GM12892 (cell line): ENCODE data around the gene BRSK2.

Experiments used
- DNase-seq: peaks from one replicate; pipeline ENCODE4 v3.0.0; 2011; ENCODE audit not compliant: insufficient read length
- FAIRE-seq: peaks from 2 replicates; lab custom pipeline; 2011; peaks lifted over from hg19 to GRCh38; lab: Jason Lieb, UNC
- POLR2A ChIP-seq: IDR thresholded peaks from 2 replicates; pipeline ENCODE4 v1.6.1; 2011; ENCODE audit warnings: low read depth, low read length, control low read depth
- POLR2AphosphoS5 ChIP-seq: IDR thresholded peaks from 2 replicates; pipeline ENCODE4 v1.6.1; 2011; ENCODE audit warnings: low read depth, low read length, control low read depth
- TAF1 ChIP-seq: IDR thresholded peaks from 2 replicates; pipeline ENCODE4 v1.6.1; 2011; ENCODE audit warnings: low read depth, mild to moderate bottlenecking, control low read depth, low read length, borderline replicate concordance

Gene BRSK2

DNA sequence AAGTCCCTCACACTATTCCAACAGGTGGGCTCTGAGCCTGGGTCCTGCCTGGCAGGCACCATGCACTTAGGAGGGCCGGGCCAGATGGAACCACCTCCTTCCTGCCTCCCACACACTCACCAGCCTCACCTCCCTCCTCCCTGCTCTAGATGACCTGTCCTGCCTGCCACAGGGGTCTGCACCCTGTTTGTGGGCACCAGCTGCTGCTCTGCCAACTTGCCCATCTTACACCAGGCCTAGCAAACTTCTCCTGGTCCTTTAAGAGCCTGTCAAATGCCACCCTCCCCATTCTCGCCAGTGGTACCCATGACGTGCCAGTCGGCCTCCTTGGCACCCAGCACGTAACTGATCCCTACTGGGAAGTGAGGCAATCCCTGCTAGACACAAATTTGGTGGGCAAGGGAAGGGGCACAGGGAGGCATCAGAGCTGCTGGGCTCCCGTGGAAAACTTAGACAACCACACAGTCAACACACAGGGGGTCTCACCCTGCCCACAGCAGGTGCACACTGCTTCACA, 93.8 kb downstream of the BRSK2 start:
- DNase-seq = no peak
- no peak for TF ChIP-seq TAF1
- FAIRE-seq = no peak

DNA sequence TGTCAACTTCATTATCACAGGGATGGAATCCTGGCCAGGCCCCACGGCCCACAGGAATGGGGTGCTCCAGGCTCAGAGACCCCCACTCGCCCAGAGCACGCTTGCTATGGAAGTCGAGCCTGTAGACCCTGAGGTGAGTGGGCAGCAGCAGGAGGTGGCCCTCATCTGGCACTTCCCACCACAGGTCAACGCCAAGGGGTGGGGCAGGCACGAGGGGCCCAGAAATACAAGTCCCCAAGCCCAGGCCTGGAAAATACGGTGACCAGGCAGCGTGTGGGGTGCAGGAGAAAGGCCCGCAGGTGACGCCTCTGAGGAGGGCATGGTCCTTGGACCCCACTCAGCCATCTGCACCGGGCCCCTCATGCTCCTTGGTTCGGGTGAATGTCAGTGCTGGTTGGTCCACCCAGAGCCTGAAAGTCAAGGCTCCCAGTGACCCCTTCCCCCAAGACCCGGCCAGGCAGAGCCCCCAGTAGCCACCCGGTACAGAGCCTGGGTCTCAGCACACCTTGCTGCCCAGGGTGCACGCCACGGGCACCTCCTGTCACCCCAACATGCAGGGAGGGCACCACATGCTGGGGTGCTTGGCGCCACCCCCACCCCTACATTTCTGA, 94.4 kb downstream of the BRSK2 start:
- FAIRE-seq (no peak), DNase-seq (no peak)
- TF ChIP-seq TAF1 (no peak), POLR2A (no peak), POLR2AphosphoS5 (no peak)

DNA sequence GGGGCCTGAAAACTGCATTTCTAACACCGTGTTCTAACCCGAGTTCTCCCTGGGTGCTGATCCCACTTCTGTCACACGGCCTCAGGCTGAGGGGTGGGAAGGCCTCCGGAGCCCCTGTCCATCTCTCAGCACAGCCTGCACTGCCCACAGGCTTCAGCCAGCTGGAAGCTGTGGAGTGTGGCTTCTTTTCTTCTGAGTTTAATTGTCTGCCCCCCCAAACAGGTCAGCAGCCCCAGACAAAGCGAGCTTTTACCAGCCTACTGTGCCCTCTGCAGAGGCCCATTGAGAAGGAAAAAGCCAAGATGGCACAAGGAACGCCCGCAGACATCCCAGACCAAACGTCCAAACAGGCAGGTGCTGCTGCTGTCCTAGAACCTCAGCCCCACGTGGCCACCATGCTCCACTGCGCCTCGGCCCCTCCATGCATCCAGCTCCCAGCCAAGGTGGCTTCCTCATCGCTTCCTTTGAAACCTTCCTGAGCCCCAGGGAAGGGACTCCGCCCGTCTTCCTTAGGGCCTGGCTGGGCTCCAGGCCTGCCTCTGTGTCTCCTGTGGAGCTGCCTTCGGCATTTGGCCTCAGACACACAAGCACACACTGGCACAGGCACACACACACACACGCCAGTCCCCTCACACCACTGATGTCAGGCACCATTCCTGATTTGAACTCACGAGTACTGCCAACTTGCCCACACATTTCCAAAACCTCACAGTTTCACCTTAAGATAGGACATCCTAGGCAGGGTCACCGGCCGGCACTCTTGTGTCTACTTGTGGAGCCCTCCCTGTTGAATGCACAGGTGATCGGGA, 95.2 kb downstream of the BRSK2 start:
- no peak for TF ChIP-seq POLR2A
- TF ChIP-seq TAF1 = no peak
- no peak for TF ChIP-seq POLR2AphosphoS5
- FAIRE-seq = no peak
- no peak for DNase-seq

DNA sequence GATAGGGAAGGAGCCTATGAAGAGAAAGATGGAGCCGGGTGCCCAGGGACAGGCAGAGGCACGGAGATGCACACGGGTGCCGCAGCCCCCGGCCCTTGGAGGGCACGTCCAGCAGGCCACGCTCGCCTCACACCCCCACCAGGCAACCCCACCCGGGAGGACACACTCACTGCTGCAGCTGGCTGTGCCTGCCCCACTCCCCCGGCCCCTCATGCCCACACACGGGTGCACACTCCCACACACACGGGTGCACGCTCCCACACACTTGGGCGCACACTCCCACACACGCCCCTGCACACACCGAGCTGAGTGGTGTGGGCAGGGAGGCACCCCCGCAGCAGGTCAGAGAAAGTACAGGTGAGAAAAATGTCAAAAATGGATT, 95.8 kb downstream of the BRSK2 start:
- TF ChIP-seq TAF1 (no peak), POLR2A (no peak), POLR2AphosphoS5 (no peak)
- no peak for FAIRE-seq
- no peak for DNase-seq

DNA sequence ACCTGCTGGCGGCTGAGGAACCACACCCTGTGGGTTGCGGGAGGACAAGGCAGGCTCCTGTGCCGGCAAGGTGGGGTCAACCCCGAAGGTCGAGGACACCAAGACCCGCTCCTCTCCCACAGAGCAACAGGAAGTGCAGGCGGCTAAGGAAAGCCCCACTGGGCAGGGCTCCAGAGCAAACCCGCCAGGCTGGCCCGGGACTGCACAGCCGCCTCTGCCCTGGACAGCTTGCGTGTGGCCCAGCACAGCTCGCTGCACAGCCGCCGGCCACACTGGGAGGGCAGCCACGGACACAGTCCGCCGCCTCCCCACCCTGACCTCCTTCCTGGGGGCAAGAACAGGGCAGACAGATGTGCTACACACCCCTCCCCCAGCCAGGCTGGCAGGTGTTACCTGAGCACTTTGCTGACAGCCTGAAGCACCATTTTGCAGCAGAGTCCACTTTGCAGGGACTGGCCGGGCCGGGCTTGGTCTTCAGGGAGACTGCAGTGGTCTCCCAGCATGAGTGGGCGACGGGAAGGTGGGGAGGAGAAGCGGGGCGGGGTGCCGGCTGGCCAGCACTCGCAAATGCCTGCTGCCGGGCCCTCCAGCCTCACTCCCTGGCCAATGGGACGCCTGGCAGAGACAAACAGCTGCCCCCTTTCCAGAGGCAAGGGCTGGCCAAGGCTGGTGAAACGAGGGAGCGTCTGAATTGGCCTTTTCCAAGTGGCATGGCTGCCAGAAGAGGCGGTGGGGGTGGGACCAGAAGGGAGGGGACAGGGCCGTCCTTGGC, 96.5 kb downstream of the BRSK2 start, which contains the start of gene MOB2:
MOB2 (minus strand) TSS at position 726 of the 772 bp plus-strand sequence; CDS start at position 503, 223 bp downstream.
- TF ChIP-seq POLR2AphosphoS5 (no peak), TAF1 (no peak)
- FAIRE-seq = no peak
- DNase-seq = no peak

DNA sequence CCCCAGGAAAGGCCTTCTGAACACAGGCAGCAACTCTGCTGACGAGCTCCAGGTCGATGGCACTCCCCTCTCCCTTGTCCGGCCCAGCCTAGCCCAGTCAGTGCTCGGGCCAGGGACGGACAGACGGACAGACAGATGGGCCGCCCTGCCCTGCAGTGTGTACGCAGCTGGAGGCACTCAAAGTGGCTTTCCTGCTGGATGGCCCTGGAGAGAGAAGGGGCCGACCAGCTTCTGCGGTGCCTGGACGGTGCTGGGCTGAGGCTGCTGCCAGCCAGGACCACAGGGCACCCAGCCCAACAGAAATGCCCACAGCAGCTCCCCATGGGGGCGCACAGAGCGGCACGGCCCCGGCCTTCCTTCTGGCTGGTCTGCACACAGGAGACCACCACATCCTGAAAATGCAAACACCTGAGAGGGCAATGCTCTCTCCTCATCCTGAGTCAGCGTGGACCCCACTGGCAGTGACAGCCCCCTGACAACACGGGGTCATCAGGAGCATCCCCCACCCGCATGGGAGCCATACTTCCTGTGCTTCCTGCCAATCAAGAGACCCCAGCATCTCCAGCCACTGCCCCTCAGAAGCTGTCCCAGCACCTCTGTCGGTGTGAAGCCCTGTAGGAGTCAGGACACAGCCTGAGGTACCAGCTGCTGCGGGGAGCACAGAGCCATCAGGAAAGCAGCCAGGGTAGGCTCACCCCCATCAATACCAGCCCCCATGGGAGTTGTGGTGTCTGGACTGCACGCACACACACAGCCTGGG, 97.5 kb downstream of the BRSK2 start:
- DNase-seq (no peak), FAIRE-seq (no peak)
- TF ChIP-seq TAF1 = no peak
- TF ChIP-seq POLR2AphosphoS5 = no peak
- no peak for TF ChIP-seq POLR2A

DNA sequence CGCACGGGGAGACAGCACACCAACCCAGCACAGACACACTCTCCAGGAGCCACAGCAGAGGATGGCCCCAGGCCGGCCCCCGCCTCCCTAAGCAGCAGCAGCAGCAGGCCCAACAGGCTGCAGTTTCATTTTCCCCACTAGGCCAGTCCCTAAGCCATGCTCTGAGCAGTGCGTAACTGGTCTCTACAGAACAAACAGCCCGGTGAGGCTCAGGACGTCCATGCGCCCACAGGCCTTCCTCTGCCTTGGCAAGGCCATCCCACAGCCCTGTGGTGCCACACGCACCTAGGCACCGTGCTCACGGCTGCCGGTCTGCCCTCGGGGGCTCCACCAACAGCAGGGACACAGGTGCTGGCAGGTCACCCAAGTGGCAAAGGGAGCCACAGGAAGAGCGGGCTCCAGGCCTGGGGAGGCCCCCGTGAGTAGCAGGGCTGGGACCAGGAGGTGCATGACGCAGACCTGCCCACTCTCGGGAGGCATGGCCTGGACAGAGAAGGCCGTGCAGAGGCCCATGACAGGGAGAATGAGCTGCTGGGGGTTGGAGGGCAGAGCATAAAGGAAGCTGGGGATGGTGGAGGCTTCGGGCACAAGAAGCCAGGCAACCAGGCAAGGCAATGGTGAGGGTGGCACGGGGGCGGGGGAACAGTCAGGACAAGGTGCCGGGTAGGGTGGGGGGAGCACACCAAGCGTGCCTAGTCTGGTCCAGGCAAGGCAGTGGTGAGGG, 98.3 kb downstream of the BRSK2 start:
- no peak for DNase-seq
- FAIRE-seq = no peak
- no peak for TF ChIP-seq POLR2A
- TF ChIP-seq POLR2AphosphoS5 = no peak
- no peak for TF ChIP-seq TAF1

DNA sequence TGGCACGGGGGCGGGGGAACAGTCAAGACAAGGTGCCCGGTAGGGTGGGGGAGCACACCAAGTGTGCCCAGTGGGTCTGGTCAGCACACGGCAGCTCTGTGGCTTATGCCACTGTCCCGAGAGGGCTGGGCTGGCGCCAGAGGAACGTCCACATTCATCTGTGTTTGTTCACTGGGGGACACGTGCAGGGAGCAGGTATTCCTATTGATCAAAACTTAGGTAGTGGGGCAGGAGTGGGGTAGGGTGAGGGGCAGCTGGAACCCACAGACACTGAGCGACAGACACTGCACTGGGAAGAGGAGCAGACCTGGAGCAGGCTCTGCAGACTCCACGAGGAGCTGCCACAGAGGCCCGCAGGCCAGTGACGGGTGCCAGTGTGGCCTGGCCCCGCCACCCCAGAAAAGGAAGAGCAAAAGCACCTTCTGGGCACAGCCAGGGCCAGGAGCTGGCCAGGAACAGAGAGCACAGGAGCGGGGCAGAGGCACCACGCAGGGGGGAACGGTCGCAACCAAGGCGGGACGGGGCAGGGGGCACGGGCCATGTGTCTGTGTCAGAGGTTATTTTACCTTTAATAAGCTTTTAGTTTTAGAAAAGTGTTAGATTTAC, 98.9 kb downstream of the BRSK2 start:
- TF ChIP-seq POLR2AphosphoS5 = no peak
- no peak for TF ChIP-seq TAF1
- TF ChIP-seq POLR2A = no peak
- FAIRE-seq = no peak

DNA sequence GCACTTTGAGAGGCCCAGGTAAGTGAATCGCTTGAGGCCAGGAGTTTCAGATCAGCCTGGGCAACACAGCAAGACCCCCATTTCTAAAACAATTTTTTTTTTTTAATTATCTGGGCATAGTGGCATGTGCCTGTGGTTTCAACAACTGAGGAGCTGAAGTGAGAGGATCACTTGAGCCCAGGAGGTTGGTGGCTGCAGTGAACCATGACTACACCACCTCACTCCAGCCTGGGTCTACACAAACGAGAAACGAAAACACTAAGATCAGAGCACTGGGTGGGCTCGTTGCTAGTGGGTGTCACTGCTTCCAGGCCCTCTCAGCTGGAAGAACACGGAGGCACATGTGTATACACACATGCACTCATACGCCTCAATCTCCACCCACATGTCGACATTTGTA, 100.9 kb downstream of the BRSK2 start:
- TF ChIP-seq POLR2AphosphoS5 = no peak
- TF ChIP-seq POLR2A = no peak
- no peak for TF ChIP-seq TAF1
- DNase-seq = no peak
- no peak for FAIRE-seq

More for the DNA sequence above, 98.9 kb downstream of the BRSK2 start:
- no peak for DNase-seq

DNA sequence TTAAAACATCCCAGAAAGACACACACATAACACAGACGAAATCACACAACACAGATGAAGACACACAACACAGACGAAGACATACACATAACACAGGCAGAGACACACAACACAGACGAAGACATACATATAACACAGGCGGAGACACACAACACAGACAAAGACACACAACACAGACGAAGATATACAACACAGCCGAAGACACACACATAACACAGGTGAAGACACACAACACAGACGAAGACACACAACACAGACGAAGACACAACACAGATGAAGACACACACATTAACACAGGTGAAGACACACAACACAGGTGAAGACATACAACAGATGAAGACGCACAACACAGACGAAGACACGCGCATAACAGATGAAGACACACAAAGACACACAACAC, 101.6 kb downstream of the BRSK2 start:
- DNase-seq = no peak
- no peak for TF ChIP-seq POLR2AphosphoS5
- TF ChIP-seq TAF1 = no peak
- TF ChIP-seq POLR2A = no peak

More for the DNA sequence above, 101.6 kb downstream of the BRSK2 start:
- peak; percentile 84 for FAIRE-seq
